ENCODE measurements around the gene CDKAL1. TPM values are rescaled to one million over a fixed set of nuclear protein-coding genes. Genes with fewer than 3 reads are reported as not detected.
A peak's percentile ranks its signal among the peaks of the same experiment; 100 is the strongest.

CDKAL1 gene
- total RNA-seq, 4 donors from 2014 or later: 24.7 to 32.8 (median 29.8) TPM

GRCh38 chr6:20789162-20789561 is 254.9 kb downstream of the CDKAL1 start:
- no peak for DNase-seq
- no peaks in the 10 kb centered on the region for H3K27me3 ChIP-seq
- intact Hi-C loops (cut with DNase I): no loop called here
- no peak overlapping the region for H3K27ac ChIP-seq
- no peaks in the 10 kb centered on the region for H3K36me3 ChIP-seq
- H3K9me3 ChIP-seq: no peaks in the 10 kb centered on the region
- 95 to 98% methylated on average over 3 of the region's 3 CpGs for WGBS, 2 donors
- TF ChIP-seq POLR2A (IDR thresholded peaks at IDR 0.05) (no peak), CTCF (IDR thresholded peaks at IDR 0.05) (peak in 1 of 6 experiments; percentile 7)
- H3K4me3 ChIP-seq (replicated peaks in 1 of 3): no peak overlapping the region
- no peaks in the 10 kb centered on the region for H3K4me1 ChIP-seq

- H3K4me1 ChIP-seq: no peaks in the 10 kb centered on the region
- no peaks in the 10 kb centered on the region for H3K36me3 ChIP-seq
- H3K27me3 ChIP-seq: no peaks in the 10 kb centered on the region
- no peak overlapping the region for H3K4me3 ChIP-seq (replicated peaks in 1 of 3)
- H3K27ac ChIP-seq: no peak overlapping the region
- intact Hi-C loops (cut with DNase I): no loop called here
- no peak for DNase-seq
- TF ChIP-seq POLR2A (IDR thresholded peaks at IDR 0.05) (no peak), CTCF (IDR thresholded peaks at IDR 0.05) (no peak)
- H3K9me3 ChIP-seq: no peaks in the 10 kb centered on the region
- 90 to 97% methylated on average over 9 of the region's 9 CpGs for WGBS, 2 donors
Observed at GRCh38 chr6:20790032-20790791, 256.0 kb downstream of the CDKAL1 start.

- Histone ChIP-seq H3K27ac (no peak overlapping the region), H3K4me3 (replicated peaks in 1 of 3) (no peak overlapping the region), H3K9me3 (no peaks in the 10 kb centered on the region), H3K36me3 (no peaks in the 10 kb centered on the region), H3K27me3 (no peaks in the 10 kb centered on the region), H3K4me1 (no peaks in the 10 kb centered on the region)
- no peak for TF ChIP-seq POLR2A (IDR thresholded peaks at IDR 0.05)
- intact Hi-C loops (cut with DNase I): no loop called here
- WGBS, 2 donors: 92 to 98% methylated on average over 4 of the region's 4 CpGs
- no peak for DNase-seq
Observed at GRCh38 chr6:20791074-20791473, 256.8 kb downstream of the CDKAL1 start.

- H3K36me3 ChIP-seq: no peaks in the 10 kb centered on the region
- intact Hi-C loops (cut with DNase I): no loop called here
- DNase-seq: no peak
- no peak overlapping the region for H3K27ac ChIP-seq
- no peaks in the 10 kb centered on the region for H3K27me3 ChIP-seq
- TF ChIP-seq CTCF (IDR thresholded peaks at IDR 0.05): no peak
- TF ChIP-seq POLR2A (IDR thresholded peaks at IDR 0.05): no peak
- H3K4me3 ChIP-seq (replicated peaks in 1 of 3): no peak overlapping the region
- H3K9me3 ChIP-seq: no peaks in the 10 kb centered on the region
- WGBS, 2 donors: 39 to 46% methylated on average over 2 of the region's 2 CpGs
- no peaks in the 10 kb centered on the region for H3K4me1 ChIP-seq
Observed at GRCh38 chr6:20791944-20792343, 257.7 kb downstream of the CDKAL1 start.

- no peaks in the 10 kb centered on the region for H3K36me3 ChIP-seq
- WGBS, 2 donors: 78 to 79% methylated on average over 5 of the region's 5 CpGs
- DNase-seq: no peak
- H3K4me3 ChIP-seq (replicated peaks in 1 of 3): no peak overlapping the region
- no peak overlapping the region for H3K27ac ChIP-seq
- no peak for TF ChIP-seq POLR2A (IDR thresholded peaks at IDR 0.05)
- TF ChIP-seq CTCF (IDR thresholded peaks at IDR 0.05): no peak
- H3K4me1 ChIP-seq: no peaks in the 10 kb centered on the region
- intact Hi-C loops (cut with DNase I): no loop called here
- H3K27me3 ChIP-seq: no peaks in the 10 kb centered on the region
- no peaks in the 10 kb centered on the region for H3K9me3 ChIP-seq
Observed at GRCh38 chr6:20793174-20793573, 258.9 kb downstream of the CDKAL1 start.
